NCI-H510A treated with DMSO at 0.1 percent for 48 hours (cell line): ENCODE results near the gene ARHGEF19.
"Not testable (repeated sequence)": the region's sequence is repeated elsewhere in the genome, so short reads cannot be mapped to it uniquely, and the experiment has no call there.

Experiments used
- DNase-seq: peaks from one replicate; lab custom pipeline; 2025; lab: John Stamatoyannopoulos, UW

Gene ARHGEF19

DNA sequence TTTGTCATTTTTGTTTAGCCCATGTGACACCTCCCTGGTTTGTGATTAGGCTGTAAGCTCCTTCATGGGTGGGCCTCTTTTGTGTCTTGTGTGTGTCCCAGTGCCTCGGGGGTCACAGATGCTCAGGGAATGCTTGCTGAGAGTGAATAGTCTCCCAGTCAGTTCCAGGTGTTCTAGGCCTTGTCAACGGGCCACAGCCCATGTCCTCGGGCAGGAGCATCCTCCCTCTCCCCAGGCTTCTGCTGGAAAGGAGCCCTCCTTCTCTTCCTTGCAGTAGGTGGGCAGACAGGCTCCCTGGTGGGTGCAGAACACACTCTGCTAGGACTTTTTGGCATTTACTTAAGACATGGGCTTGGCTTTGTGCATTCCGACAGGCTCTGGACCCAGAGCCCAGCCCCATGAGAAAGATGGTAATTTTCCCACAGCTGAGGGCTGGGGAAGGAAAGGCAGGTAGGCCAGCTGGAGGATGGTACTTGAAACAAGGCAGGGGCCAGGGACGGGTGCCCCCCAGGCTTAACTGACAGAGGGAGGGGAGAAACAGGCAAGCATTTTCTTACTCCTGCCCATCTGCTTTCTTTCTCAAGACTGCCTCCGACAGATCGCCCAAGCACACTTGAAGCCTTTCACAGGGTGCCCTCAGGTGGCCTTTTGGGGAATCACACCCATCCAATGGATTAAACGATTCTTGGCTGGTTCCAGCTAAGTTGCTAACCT, 31.6 kb upstream of the ARHGEF19 start:
- peak; percentile 97 for DNase-seq

DNA sequence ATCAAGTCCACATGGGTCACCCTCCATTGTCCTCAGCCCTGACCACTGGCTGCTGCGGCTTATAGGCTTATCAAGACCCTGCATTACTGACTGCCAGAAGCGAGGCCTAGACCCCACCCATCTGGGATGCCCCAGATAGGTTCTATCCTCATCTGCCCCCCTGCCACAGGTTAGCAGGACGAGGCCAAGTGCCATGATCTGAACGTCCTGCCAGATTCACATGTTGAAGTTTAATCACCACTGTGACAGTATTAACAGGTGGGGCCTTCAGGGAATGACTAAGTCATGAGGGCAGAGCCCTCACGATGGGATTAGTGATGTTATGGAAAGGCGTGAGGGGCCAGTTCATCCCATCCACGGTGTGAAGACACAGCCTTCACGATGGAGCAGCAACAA, 30.8 kb upstream of the ARHGEF19 start:
- no peak for DNase-seq

DNA sequence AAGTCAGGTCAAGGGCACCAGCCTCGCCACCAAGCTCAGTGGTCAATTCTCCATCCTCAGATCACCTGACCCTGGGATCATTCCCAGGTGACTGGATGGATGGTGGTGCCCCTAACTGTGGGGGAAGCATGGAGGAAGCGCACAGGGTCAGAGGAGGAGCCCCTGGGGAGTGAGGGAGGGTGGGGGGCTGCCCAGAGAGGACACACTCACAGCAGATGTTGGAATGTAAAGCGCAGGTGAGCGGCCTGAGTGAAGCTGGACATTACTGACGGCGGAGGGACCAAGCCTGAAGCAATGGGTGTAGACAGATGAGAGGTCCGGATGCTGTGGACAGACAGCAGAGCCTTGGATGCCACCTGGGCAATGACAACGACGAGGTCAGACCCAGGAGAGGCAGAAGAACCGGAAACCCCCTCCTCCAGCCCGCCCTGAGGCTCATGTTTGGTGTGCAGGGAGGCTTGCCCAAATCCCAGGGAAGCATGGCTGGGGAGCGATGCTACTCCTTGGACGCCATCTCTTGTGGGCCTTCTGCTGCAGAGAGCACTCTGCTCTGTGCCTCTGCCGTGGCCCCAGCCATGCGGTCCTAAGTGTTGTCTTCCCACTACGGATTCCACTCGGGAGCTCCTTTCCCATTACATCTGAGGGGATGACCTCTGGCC, 30.2 kb upstream of the ARHGEF19 start:
- no peak for DNase-seq

DNA sequence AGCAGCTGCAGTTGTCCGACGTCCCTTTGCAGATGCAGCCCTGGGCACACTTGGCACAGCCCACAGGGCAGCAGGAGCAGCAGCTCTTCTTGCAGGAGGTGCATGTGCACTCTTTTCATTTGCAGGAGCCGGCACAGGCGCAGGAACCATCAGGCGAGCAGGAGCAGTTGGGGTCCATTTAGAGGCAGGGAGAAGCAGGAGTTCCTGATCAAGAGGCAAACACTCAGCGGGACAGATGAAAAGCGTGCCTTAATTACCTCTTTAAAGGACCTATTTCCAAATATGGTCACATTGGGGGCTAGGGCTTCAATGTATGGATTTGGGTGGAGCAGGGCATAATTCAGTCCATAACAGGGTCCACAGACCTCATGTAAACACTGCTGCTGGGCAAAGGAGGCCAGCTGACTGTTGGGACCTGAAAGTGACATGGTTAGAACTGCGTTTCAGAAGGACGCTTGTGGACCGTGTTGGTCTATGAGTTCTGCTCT, 28.8 kb upstream of the ARHGEF19 start:
- DNase-seq = peak; percentile 49

DNA sequence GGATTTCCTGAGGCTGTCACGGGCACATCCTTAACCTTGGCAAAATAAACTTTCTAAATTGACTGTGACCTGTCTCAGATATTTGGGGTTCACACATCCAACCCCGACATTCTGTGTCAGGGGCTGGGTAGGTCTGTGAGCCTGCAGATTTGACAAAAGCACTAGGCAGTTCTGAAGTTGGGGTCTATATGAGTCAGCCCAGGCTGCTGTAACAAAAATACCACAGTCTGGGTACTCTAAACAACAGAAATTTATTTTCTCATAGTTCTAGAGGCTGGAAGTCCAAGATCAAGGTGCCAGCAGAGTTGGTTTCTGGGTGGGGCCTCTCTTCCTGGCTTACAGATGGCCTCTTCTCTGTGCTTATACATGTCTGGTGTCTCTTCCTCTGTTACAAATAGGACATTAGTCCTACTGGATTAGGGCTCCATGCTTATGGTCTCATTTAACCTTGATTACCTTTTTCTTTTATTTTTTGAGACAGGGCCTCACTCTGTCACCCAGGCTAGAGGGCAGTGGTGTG, 27.6 kb upstream of the ARHGEF19 start:
- DNase-seq = no peak

DNA sequence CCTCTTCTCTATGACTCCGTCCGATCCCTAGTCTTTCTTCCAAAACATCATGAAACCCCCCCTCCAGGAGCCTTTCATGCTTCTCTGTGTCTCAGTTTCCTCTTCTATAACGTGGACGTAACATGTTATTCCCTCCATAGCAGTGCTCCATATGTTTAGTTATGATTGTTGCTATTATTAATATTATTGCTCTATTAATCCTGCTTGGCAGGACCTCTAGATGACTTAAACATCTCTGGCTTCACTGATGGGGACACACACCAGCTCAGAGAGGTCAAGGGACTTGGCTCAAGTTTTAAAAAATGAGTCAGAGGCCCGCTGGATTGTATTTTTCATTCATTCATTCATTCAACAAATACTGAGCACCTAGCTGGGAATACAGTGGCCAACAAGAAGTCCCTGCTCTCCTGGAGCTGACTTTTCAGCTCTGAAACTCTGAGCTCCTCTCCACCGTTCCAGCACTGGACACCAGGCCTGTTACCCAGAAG, 24.9 kb upstream of the ARHGEF19 start:
- no peak for DNase-seq

DNA sequence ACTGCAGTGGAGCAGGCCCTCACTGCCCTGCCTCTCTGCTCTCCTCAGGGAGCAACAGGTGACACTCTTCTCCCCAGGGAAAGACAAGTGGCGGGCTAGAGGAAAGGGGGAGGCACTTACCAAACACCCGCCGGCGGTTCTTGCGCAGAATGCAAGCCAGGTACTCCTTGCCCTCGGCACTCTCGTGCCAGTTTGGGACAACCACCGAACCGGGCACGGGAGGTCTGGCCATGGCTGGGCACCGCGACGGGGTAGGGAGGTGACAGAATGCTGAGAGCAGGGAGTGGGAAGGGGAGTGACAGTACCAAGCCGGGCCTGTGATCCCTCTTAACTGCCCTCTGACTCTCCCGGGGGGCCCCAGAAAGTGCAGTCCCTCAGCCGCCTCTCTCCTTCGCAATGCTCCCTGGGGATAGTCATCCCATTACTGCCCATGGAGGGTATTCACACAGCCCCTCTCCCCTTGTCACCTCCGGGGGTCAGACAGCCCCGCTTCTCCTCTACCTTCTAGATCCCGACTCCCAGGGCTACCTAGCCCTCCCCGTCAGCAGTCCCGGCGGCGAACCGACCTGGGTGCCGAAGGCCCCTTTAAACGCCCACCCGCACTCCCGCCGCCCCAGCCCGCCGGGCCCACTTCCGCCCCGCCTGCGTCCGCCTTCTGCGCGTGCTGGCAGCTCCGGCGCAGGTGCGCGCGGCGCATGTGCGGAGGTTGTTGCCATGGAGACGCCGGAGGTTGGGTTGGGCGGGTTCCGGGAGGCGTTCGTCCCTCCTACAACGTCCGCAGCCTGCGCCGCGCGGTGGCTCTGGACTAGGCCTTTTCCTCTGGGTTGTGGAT, 24.3 kb upstream of the ARHGEF19 start, which contains the start of gene CPLANE2:
CPLANE2 (minus strand) TSS at position 673 of the 832 bp plus-strand sequence; CDS start at position 232, 441 bp downstream.
- DNase-seq = peak; percentile 99

DNA sequence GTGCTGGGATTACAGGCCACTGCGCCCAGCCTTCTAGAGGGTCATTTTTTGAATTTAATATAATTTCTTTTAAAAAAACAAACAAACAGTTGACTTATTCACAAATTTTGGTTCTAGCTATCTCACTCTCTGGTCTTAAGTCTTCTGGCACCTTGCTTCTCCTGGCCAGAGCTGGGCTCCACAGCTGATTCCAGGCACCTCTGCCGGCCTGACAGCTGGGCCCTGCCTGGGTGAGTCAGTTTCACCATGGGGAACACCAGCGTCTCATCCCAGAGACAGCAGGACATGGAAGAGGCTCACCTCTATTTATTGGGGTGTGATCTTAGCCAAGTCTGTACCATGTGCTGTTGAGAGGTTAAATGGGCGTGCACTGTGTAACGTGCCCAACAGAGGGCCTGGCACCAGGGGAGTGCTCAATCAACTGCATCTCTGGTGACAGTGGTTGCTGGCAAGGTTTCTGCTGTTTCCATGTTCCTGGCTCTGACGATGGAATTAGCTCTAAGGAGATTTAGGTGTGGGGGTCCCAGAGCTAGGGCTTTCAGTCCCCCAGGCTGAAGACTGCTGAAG, 23.6 kb upstream of the ARHGEF19 start:
- peak; percentile 99 for DNase-seq

DNA sequence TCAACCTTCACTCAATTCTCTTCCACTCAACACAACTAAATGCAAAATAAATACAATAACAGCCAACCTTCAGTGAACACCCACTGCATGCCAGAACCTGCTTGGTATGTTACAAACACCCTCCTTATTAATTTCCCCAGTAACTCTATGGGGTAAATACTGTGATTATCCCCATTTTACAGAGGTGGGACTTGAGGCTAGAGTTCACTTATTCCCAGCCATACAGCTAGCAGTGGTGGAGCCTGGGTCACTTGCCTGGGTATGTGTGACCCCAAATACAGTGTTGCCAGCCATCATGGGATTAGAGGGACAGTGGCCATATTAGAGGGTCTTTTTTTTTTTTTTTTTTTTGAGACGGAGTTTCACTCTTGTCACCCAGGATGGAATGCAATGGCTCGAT, 22.9 kb upstream of the ARHGEF19 start:
- no peak for DNase-seq

DNA sequence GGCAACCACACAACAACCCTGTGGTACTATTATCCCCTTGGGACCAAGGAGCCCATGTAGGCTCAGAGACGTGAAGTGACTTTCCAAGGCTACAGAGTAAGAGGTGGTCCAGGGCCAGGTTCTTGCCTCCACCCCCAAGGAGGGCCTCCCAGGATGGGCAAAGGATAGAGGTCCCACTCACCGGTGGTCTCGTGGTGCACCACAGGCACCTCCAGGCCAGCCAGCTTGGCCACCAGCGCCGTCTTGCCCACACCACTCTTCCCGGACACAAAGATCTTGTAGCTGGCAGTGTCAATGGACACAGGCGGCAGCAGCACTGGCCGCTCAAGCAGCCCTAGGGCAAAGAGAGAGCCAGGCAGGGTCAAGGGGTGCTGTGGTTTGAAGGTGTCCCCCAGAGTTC, 21.0 kb upstream of the ARHGEF19 start:
- no peak for DNase-seq

DNA sequence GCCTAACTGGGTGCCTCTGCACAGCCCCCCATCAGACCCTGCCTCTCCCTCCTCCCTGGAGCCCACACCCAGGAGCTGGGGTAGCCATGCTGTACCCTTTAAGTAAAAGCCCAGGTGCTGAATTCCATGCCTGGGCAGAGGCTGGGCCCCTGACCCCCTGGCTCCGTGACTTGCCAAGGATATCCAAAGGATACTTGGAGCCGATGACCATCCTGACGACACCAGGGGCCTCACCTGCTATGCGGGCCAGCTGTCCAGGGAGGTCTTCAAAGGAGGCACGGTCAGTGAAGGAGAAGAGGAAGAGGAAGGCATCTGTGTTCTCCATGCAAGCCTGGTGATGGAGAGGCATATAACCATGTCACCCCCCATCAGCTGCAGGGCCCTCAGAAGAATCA, 19.9 kb upstream of the ARHGEF19 start:
- no peak for DNase-seq

DNA sequence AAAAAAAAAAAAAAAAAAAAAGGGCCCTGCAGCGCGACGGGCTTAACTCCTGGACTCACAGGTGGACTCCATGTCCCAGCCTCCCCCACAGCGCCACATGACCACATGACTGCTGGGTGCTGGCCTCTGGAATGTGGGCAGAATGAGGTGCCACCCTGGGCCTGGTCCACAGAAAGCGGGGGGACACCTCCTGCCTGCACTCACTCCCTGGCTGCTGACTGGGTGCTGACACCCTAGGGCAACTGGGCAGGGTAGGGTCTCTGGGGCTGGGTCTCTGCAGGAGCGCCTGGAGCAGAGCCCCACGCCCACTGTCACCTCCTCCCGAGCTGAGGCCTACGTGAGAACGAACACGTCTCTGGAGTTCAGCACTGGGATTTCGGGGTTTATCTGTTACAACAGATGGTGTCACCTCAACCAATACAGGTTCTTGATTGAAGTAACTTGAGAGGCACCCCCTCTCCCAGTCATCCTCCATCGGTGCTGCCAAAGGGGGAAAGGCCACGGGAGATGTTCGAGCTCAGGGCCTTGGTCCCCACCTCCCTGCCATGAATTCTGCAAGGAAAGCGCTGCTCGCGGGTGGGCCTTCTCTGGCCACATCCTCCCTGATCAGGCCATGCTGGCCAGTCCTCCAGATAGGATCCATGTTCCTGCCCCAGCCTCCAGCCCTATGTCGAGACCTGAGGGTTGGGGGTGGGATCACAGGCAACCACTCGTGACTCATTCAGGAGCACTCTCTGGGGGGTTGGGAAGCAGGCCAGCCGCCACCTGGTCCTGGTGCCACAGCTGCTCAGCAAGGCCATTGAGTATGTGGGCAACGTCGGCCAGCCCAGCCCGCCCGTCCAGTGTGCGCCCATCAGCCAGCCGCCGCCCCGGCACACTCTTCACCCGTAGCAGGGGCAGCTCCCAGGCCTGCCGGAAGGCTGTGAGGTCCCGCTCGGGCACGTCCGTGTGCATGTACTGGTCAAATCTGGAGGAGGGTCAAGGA, 19.2 kb upstream of the ARHGEF19 start:
- no peak for DNase-seq

DNA sequence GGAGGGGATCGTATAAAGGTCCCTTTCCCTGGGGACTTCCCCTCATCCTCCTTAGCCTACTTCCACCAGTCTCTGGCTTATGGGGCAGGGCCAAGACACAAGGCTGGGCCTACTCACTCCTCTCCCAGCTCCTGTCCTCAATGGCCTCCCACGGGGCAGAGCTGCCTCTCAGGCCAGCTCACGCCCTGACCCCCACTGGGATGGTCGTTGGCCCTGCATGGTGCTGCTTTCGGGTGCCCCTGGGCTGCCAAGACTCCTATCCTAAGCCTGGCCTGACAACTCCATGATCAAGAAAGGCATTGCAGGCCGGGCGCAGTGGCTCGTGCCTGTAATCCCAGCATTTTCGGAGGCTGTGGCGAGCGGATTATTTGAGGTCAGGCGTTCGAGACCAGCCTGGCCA, 18.3 kb upstream of the ARHGEF19 start:
- no peak for DNase-seq

DNA sequence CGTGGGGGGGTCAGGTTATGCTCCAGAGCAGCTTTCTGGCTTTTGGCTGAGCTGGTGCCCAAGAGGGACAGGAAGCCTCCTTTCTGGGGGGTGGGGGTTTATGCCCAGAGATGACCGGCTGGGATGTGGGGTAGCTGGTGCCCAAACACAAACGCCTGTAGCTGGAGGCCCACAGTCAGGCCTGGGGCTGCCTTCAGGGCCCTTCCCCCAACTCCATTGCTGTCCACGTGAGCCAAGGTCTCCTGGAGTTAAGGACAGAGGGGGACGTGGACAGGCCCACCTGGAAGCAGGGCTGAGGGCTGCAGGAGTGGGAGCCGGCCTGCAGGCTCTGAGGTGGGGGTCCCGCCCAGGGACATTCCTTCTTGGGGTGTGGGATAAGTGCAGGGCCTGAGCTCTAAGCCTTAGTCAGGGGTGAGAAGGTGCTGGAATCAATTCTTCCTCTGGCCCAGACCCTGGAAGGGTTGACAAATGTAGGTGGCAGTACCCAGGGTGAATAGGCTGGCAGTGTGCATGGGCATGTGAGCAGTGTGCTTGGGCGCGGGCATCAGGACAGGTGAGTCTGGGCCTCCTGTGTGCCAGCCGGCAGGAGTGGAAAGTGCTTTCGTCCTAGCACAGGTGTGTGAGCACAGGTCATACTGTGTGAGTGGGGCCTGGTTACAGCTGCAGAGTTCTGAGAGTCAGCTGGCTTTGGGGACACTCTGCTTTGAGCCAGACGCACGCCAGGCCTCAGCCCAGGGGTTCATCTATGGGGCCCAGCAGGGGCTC, 17.7 kb upstream of the ARHGEF19 start:
- no peak for DNase-seq

DNA sequence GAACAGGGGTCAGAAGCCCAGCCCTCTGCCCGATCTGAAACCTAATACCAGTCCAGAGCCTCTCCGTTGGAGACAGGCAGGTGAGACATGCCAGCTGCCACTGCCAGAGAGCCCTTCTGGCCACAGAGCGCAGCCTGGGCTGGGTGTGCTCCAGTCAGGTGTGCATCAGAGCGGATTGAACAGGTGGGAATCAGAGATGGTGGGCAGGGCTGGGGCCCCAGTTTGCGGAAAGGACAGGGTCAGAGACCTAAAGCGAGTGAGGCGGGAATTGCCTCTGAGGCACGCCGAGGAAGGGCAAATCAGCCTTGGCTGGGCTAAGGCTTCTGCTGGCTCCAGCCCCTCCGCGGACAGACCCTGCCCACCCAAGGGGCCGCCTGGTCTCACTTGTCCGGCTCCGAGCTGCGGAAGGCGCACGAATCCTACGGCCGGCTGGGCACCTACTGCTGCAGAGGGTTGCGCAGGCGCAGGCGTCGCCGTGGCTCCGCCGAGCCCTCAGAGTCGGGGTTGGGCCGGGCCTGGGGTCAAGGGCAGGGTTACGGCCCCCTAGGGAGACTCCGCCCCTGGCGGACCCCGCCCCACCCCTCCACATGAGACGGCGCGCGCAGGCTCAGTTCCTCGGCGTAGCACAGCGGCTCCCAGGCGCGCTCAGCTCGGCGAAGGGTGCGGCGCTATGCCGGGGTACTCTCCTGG, 14.2 kb upstream of the ARHGEF19 start:
- DNase-seq = peak; percentile 96

DNA sequence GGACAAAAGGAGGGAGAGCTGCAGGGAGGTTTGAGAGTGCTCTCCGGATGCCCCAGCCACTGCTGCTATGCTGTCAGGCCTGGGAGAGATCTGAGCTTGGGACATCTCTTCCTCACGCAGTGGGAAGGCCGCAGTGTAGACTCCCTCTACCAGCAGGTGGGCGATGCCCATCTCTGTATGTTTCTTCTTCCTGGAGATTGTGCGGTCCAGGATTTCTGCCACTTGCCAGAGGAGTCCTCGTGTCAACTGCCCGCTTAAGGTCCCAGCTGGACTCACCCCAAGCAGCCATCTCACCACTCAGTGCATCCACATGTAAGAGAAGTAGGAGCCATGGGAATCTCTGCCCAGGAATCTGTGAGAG, 13.7 kb upstream of the ARHGEF19 start:
- DNase-seq = no peak

DNA sequence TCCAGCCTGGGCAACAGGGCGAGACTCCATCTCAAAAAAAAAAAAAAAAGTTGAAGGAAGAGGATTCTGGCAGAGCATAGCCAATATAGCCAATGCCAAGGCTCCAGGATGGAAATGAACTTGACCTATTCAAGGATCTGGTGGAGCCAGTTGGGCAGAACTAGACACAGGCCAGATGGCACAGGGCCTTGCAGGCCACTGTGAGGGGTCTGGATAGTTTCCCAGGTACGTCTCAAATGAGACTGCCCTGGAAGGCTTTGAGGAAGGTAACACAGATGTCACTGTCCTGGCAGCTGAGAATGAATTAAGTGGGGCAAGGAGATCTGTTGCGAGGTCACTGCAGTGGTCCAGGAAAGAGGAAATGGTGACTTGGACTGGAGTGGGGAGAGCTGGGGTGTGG, 12.0 kb upstream of the ARHGEF19 start:
- DNase-seq = no peak

DNA sequence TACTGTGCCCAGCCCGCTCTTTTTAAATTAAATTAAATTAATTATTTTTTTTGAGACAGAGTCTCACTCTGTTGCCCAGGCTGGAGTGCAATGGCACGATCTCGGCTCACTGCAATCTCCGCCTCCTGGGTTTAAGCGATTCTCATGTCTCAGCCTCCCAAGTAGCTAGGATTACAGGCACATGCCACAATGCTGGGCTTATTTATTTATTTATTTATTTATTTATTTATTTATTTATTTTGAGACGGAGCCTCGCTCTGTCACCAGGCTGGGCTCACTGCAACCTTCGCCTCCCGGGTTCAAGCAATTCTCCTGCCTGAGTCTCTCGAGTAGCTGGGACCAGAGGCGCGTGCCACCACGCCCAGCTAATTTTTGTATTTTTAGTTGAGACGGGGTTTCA, 10.3 kb upstream of the ARHGEF19 start:
- not testable (repeated sequence) for DNase-seq

DNA sequence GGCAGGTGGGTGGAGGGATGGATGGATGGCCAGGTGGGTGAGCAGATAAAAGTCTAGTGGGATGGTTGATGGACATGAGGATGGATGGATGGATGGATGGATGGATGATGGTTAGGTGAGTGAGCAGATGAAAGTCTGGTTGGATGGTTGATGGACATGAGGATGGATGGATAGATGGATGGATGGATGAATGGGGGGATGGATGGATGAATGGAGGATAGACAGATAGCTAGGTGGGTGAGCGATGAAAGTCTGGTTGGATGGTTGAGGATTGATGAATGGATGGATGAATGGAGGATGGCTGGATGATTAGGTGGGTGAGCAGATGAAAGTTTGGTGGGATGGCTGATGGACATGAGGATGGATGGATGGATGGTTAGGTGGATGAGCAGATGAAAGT, 9.0 kb upstream of the ARHGEF19 start:
- DNase-seq = no peak
